EL (cell line): ENCODE results near the gene WDHD1.
"Not testable (repeated sequence)": the region's sequence is repeated elsewhere in the genome, so short reads cannot be mapped to it uniquely, and the experiment has no call there.

Source experiments
- DNase-seq: peaks from one replicate; pipeline ENCODE4 v3.0.0-alpha.2; 2016

WDHD1 gene

GRCh38 chr14:55026793-55027561 is at the start of gene WDHD1, which contains the start of gene SOCS4:
WDHD1 (minus strand) TSS chr14:55027099; CDS start chr14:55026787, 312 bp downstream.
SOCS4 (plus strand) TSS chr14:55027236; CDS start chr14:55043042, 15,806 bp downstream.
- DNase-seq: peak; percentile 95

GRCh38 chr14:55075628-55076175 is 48.8 kb upstream of the WDHD1 start:
- peak; percentile 55 for DNase-seq

- peak; percentile 31 for DNase-seq
Measured at GRCh38 chr14:55074662-55075061, 47.8 kb upstream of the WDHD1 start.

- DNase-seq: peak; percentile 64
Measured at GRCh38 chr14:55073856-55074255, 47.0 kb upstream of the WDHD1 start.

GRCh38 chr14:55071870-55072640 is 45.2 kb upstream of the WDHD1 start:
- peak; percentile 83 for DNase-seq

GRCh38 chr14:55070981-55071411 is 44.1 kb upstream of the WDHD1 start:
- DNase-seq: peak; percentile 67

GRCh38 chr14:55066223-55066622 is 39.3 kb upstream of the WDHD1 start:
- DNase-seq: no peak

- DNase-seq: no peak
Measured at GRCh38 chr14:55065411-55065810, 38.5 kb upstream of the WDHD1 start.

- not testable (repeated sequence) for DNase-seq
Measured at GRCh38 chr14:55064896-55065295, 38.0 kb upstream of the WDHD1 start.

- no peak for DNase-seq
Measured at GRCh38 chr14:55062517-55063351, 35.8 kb upstream of the WDHD1 start.

GRCh38 chr14:55059333-55059732 is 32.4 kb upstream of the WDHD1 start:
- no peak for DNase-seq

GRCh38 chr14:55057919-55058318 is 31.0 kb upstream of the WDHD1 start:
- no peak for DNase-seq

- no peak for DNase-seq
Measured at GRCh38 chr14:55054098-55054497, 27.2 kb upstream of the WDHD1 start.

GRCh38 chr14:55053500-55053899 is 26.6 kb upstream of the WDHD1 start:
- DNase-seq: no peak

GRCh38 chr14:55053018-55053417 is 26.1 kb upstream of the WDHD1 start:
- DNase-seq: no peak

- DNase-seq: peak; percentile 23
Measured at GRCh38 chr14:55052269-55052930, 25.5 kb upstream of the WDHD1 start.

GRCh38 chr14:55051423-55052268 is 24.7 kb upstream of the WDHD1 start, which contains the start of gene MAPK1IP1L:
MAPK1IP1L (plus strand) TSS chr14:55051647; CDS start chr14:55061684, 10,037 bp downstream.
- peak; percentile 97 for DNase-seq

GRCh38 chr14:55051165-55051422 is 24.2 kb upstream of the WDHD1 start:
- DNase-seq: no peak

GRCh38 chr14:55048900-55049436 is 22.1 kb upstream of the WDHD1 start:
- DNase-seq: no peak

GRCh38 chr14:55047301-55048053 is 20.6 kb upstream of the WDHD1 start:
- DNase-seq: no peak
